ENCODE data around the gene CAND1.

GRCh38 chr12:67251012-67251411, 18.1 kb upstream of the CAND1 start:
- no peak for TF ChIP-seq MYC (IDR thresholded peaks at IDR 0.05; ENCODE audit: borderline replicate concordance, low read length)
- no peak for TF ChIP-seq SMC3 (IDR thresholded peaks at IDR 0.05)
- TF ChIP-seq POLR2A (IDR thresholded peaks at IDR 0.05; ENCODE audit: low read length): no peak
- TF ChIP-seq REST (IDR thresholded peaks at IDR 0.05): no peak
- TF ChIP-seq CTCF (IDR thresholded peaks at IDR 0.05): no peak
- no peak for TF ChIP-seq USF2 (IDR thresholded peaks at IDR 0.05)
- TF ChIP-seq MAFK (IDR thresholded peaks at IDR 0.05; ENCODE audit: partially characterized antibody): peak; percentile 52
- no peak for TF ChIP-seq HEYL (CRISPR knock-in tag; IDR thresholded peaks at IDR 0.05)

All from A549 (cell line).